SU-DHL-6 (cell line): ENCODE data around the gene UCHL3.

Experiments used
- H2AFZ ChIP-seq: fragments of 200-600 bp; sonication (generic); 2 replicates; pipeline ENCODE4 v1.6.1; 2014; ENCODE audit warnings: low read depth, mild to moderate bottlenecking, moderate library complexity, mixed read lengths, antibody characterized with exemption, low read length; ENCODE audit not compliant: severe bottlenecking
- H3F3A ChIP-seq: fragments of 200-600 bp; shearing (Covaris generic); 2 replicates; pipeline ENCODE4 v1.6.0; 2016; ENCODE audit warnings: antibody characterized with exemption, mild to moderate bottlenecking; ENCODE audit not compliant: insufficient read depth
- H3K27ac ChIP-seq: fragments of 200-600 bp; sonication (generic); 2 replicates; pipeline ENCODE4 v1.5.1; 2016; ENCODE audit warnings: low read depth, mild to moderate bottlenecking, low read length, moderate library complexity, mixed read lengths
- H3K27me3 ChIP-seq: fragments of 200-600 bp; sonication (generic), shearing (Covaris generic); 2 replicates; pipeline ENCODE4 v1.6.0; 2014; ENCODE audit warnings: mild to moderate bottlenecking, low read length
- H3K36me3 ChIP-seq: fragments of 200-600 bp; sonication (generic); 2 replicates; pipeline ENCODE4 v1.6.1; 2014; ENCODE audit warnings: mild to moderate bottlenecking, low read length, mixed read lengths
- H3K4me2 ChIP-seq: fragments of 300-600, 200-600 bp; shearing (Covaris generic), sonication (generic); 2 replicates; pipeline ENCODE4 v1.6.0; 2014; ENCODE audit warnings: low read length, low read depth, mild to moderate bottlenecking; ENCODE audit not compliant: poor library complexity, severe bottlenecking
- H3K4me3 ChIP-seq: fragments of 200-600 bp; sonication (generic); 2 replicates; pipeline ENCODE4 v1.5.1; 2014; ENCODE audit warnings: antibody characterized with exemption, low read length, mild to moderate bottlenecking, mixed read lengths; ENCODE audit not compliant: insufficient read depth, poor library complexity, severe bottlenecking
- H3K79me2 ChIP-seq: fragments of 200-600 bp; sonication (generic); 2 replicates; pipeline ENCODE4 v1.6.1; 2014; ENCODE audit warnings: mild to moderate bottlenecking, low read length, moderate library complexity; ENCODE audit not compliant: insufficient read depth
- H3K9ac ChIP-seq: fragments of 200-600 bp; sonication (generic); 2 replicates; pipeline ENCODE4 v1.7.0; 2014; ENCODE audit warnings: mild to moderate bottlenecking, low read length
- H3K9me2 ChIP-seq: fragments of 200-600 bp; sonication (generic); replicated peaks from 2 replicates; pipeline ENCODE4 v1.6.1; 2014; ENCODE audit warnings: low read length; ENCODE audit not compliant: insufficient read depth
- H3K9me3 ChIP-seq: fragments of 200-600 bp; sonication (generic); 2 replicates; pipeline ENCODE4 v1.6.1; 2014; ENCODE audit warnings: low read length, mixed read lengths; ENCODE audit not compliant: insufficient read depth
- H4K20me1 ChIP-seq: fragments of 200-600 bp; sonication (generic); 2 replicates; pipeline ENCODE4 v1.6.1; 2014; ENCODE audit warnings: low read depth, mild to moderate bottlenecking, antibody characterized with exemption, low read length, moderate library complexity, mixed read lengths
- EZH2phosphoT487 ChIP-seq: fragments of 200-600 bp; sonication (generic), shearing (Covaris generic); conservative IDR thresholded peaks from 2 replicates; pipeline ENCODE4 v1.6.1; 2018; ENCODE audit warnings: mild to moderate bottlenecking, antibody characterized with exemption, low read length, moderate library complexity, mixed read lengths
- TF ChIP-seq, protein P1 (sequence below): fragments of 200-600 bp; sonication (generic); IDR thresholded peaks from one replicate; pipeline ENCODE4 v1.5.1; 2017; ENCODE audit warnings: antibody characterized with exemption, mild to moderate bottlenecking, low read length, moderate library complexity; ENCODE audit not compliant: insufficient read depth, poor library complexity, severe bottlenecking

Gene UCHL3

DNA sequence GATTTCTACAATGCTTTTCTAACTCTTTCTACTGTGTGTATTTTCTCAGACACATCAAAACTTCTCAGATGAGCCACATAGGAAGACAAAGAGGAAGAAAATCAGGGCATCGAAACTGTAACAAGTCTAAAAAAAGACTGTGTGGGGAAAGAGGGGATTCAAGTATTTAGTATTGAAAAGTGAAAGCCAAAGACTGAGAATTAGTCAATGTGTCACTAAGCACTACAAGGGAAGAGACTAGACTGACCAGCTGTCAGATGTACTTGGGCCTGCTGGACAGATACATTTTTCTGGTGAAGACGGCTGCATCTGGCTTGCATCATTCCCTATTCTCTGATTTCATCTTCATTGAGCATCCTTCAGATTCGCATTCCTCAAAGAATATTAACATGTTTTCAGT is 37.3 kb upstream of the UCHL3 start:
- H3K27ac ChIP-seq, result no peak overlapping the region
- H3F3A ChIP-seq, result no peaks in the 10 kb centered on the region
- no peaks in the 10 kb centered on the region for H3K27me3 ChIP-seq
- no peak overlapping the region for H3K4me3 ChIP-seq
- H3K79me2 ChIP-seq, result no peaks in the 10 kb centered on the region
- H3K36me3 ChIP-seq, result no peaks in the 10 kb centered on the region
- no peak for TF ChIP-seq EZH2phosphoT487
- TF ChIP-seq, protein P1, sequence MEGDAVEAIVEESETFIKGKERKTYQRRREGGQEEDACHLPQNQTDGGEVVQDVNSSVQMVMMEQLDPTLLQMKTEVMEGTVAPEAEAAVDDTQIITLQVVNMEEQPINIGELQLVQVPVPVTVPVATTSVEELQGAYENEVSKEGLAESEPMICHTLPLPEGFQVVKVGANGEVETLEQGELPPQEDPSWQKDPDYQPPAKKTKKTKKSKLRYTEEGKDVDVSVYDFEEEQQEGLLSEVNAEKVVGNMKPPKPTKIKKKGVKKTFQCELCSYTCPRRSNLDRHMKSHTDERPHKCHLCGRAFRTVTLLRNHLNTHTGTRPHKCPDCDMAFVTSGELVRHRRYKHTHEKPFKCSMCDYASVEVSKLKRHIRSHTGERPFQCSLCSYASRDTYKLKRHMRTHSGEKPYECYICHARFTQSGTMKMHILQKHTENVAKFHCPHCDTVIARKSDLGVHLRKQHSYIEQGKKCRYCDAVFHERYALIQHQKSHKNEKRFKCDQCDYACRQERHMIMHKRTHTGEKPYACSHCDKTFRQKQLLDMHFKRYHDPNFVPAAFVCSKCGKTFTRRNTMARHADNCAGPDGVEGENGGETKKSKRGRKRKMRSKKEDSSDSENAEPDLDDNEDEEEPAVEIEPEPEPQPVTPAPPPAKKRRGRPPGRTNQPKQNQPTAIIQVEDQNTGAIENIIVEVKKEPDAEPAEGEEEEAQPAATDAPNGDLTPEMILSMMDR, result no peak
- H3K9me3 ChIP-seq, result no peaks in the 10 kb centered on the region
- no peak overlapping the region for H3K4me2 ChIP-seq
- H2AFZ ChIP-seq, result no peak overlapping the region
- no peaks in the 10 kb centered on the region for H3K9me2 ChIP-seq
- H3K9ac ChIP-seq, result no peak overlapping the region
- H4K20me1 ChIP-seq, result no peaks in the 10 kb centered on the region

DNA sequence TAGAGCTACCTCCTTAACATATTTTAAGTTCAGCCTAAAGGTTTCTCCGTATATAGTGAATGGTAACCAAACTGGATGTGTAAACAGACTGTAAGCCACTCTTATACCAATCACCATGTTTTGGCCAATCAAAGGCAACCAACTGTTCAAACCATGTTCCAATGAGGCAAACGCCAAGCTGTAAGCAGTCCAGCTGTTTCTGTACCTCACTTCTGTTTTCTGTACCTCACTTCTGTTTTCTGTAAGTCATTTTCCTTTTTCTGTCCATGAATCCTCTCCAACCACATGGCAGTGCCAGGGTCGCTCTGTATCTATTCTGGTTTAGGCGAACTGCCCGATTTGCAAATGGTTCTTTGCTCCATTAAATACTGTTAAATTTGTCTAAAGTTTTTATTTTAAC is 36.3 kb upstream of the UCHL3 start:
- H3K4me2 ChIP-seq, result no peak overlapping the region
- H3K36me3 ChIP-seq, result no peaks in the 10 kb centered on the region
- no peaks in the 10 kb centered on the region for H4K20me1 ChIP-seq

GRCh38 chr13:75514080-75514995 is 35.3 kb upstream of the UCHL3 start:
- no peaks in the 10 kb centered on the region for H4K20me1 ChIP-seq
- no peaks in the 10 kb centered on the region for H3K27me3 ChIP-seq
- H3K36me3 ChIP-seq, result no peaks in the 10 kb centered on the region
- H3K9me3 ChIP-seq, result no peaks in the 10 kb centered on the region
- no peak overlapping the region for H3K9ac ChIP-seq
- H3K4me3 ChIP-seq, result no peak overlapping the region
- no peaks in the 10 kb centered on the region for H3K9me2 ChIP-seq
- no peak overlapping the region for H2AFZ ChIP-seq
- no peak overlapping the region for H3K4me2 ChIP-seq
- H3K79me2 ChIP-seq, result no peaks in the 10 kb centered on the region
- no peak for TF ChIP-seq EZH2phosphoT487
- TF ChIP-seq, protein P1, result no peak
- no peaks in the 10 kb centered on the region for H3F3A ChIP-seq
- no peak overlapping the region for H3K27ac ChIP-seq

More for the DNA sequence above, 36.3 kb upstream of the UCHL3 start:
- H3K27me3 ChIP-seq, result no peaks in the 10 kb centered on the region
- TF ChIP-seq, protein P1, result no peak
- TF ChIP-seq EZH2phosphoT487, result no peak
- H3K4me3 ChIP-seq, result no peak overlapping the region
- no peaks in the 10 kb centered on the region for H3K79me2 ChIP-seq
- no peak overlapping the region for H2AFZ ChIP-seq
- no peaks in the 10 kb centered on the region for H3K9me3 ChIP-seq
- H3K27ac ChIP-seq, result no peak overlapping the region
- H3K9me2 ChIP-seq, result no peaks in the 10 kb centered on the region
- no peak overlapping the region for H3K9ac ChIP-seq
- H3F3A ChIP-seq, result no peaks in the 10 kb centered on the region
